HepG2 (cell line): ENCODE data around the gene ATG9A. TPM values are rescaled to one million over a fixed set of nuclear protein-coding genes. Genes with fewer than 3 reads are reported as not detected.

Source experiments
- ARNTL ChIP-seq: sonication (generic); formaldehyde crosslinking; IDR thresholded peaks from 2 replicates; pipeline ENCODE4 v1.4.0; 2020; ENCODE audit warnings: mild to moderate bottlenecking, missing genetic modification reagents
- GTF2F1 ChIP-seq: fragments of 150-350 bp; IDR thresholded peaks from 2 replicates; pipeline ENCODE4 v1.6.1; 2014; ENCODE audit warnings: low read length
- HMG20A ChIP-seq: IDR thresholded peaks from 2 replicates; pipeline ENCODE4 v1.6.1; 2016; ENCODE audit warnings: borderline replicate concordance
- MIER3 ChIP-seq: IDR thresholded peaks from 2 replicates; pipeline ENCODE4 v1.6.1; 2016; ENCODE audit warnings: missing compliant biosample characterization, borderline replicate concordance
- SNAI1 ChIP-seq: sonication (generic); formaldehyde crosslinking; IDR thresholded peaks from 2 replicates; pipeline ENCODE4 v1.5.0; 2020; ENCODE audit warnings: mild to moderate bottlenecking, missing genetic modification reagents, borderline replicate concordance
- ZNF468 ChIP-seq: sonication (generic); formaldehyde crosslinking; IDR thresholded peaks from 2 replicates; pipeline ENCODE4 v1.8.0; 2022; ENCODE audit warnings: mild to moderate bottlenecking, moderate library complexity, missing genetic modification reagents
- ZNF558 ChIP-seq: sonication (generic); formaldehyde crosslinking; IDR thresholded peaks from 2 replicates; pipeline ENCODE4 v1.9.0; 2022; ENCODE audit warnings: mild to moderate bottlenecking, missing genetic modification reagents, borderline replicate concordance
- ZNF563 ChIP-seq: sonication (generic); formaldehyde crosslinking; IDR thresholded peaks from 2 replicates; pipeline ENCODE4 v1.8.0; 2022; ENCODE audit warnings: mild to moderate bottlenecking, moderate library complexity, missing genetic modification reagents
- polyA plus RNA-seq, 8 experiments: library from polyadenylated mRNA; depleted of rRNA in 3 of 8; stranded (reverse) in 7 of 8; unstranded in 1 of 8; fragments of >200 nt; fragmentation: Illumina TruSeq in 4 of 8; extraction: Trizol in 4 of 8; gene quantifications; 2 replicates each; pipeline versions ENCODE4 v1.2.1 to v1.2.3, GENCODE V29; 2011 to 2016; ENCODE audit warnings: low read depth in 4 of 8, missing spikeins in 1 of 8, mixed read lengths in 1 of 8; ENCODE audit not compliant: insufficient read depth in 1 of 8
- total RNA-seq, 5 experiments: library from RNA; depleted of rRNA; stranded (reverse); fragments of >200 nt; fragmentation: Illumina TruSeq; extraction: Trizol; gene quantifications; 2 replicates each; pipeline ENCODE4 v1.2.3, GENCODE V29; 2016; ENCODE audit warnings: low read depth in 1 of 5
- TF ChIP-seq, protein P1 (sequence below): sonication (generic); formaldehyde crosslinking; IDR thresholded peaks from 2 replicates; pipeline ENCODE4 v1.4.0; 2020; ENCODE audit warnings: mild to moderate bottlenecking, missing genetic modification reagents, borderline replicate concordance
- TF ChIP-seq, protein P2 (sequence below): sonication (generic); formaldehyde crosslinking; IDR thresholded peaks from 2 replicates; pipeline ENCODE4 v1.5.1; 2020; ENCODE audit warnings: mild to moderate bottlenecking, missing genetic modification reagents, moderate library complexity
- TF ChIP-seq, protein P3 (sequence below): sonication (generic); formaldehyde crosslinking; IDR thresholded peaks from 2 replicates; pipeline ENCODE4 v1.5.0; 2020; ENCODE audit warnings: missing genetic modification reagents, mild to moderate bottlenecking, borderline replicate concordance
- TF ChIP-seq, protein P4 (sequence below): sonication (generic); formaldehyde crosslinking; IDR thresholded peaks from 2 replicates; pipeline ENCODE4 v1.8.1; 2023; ENCODE audit warnings: missing genetic modification reagents, inconsistent platforms, borderline replicate concordance
- TF ChIP-seq, protein P5 (sequence below): sonication (generic); formaldehyde crosslinking; IDR thresholded peaks from 2 replicates; pipeline ENCODE4 v1.5.0; 2020; ENCODE audit warnings: mild to moderate bottlenecking, missing genetic modification reagents
- TF ChIP-seq, protein P6 (sequence below): sonication (generic); formaldehyde crosslinking; IDR thresholded peaks from 2 replicates; pipeline ENCODE4 v1.4.0; 2020; ENCODE audit warnings: missing genetic modification reagents; ENCODE audit errors: not compliant biosample characterization

ATG9A gene
- total and polyA plus RNA-seq, 2 of the 13 experiments (the other 11 are each of a cell fraction or from before 2014, with no cell fraction given) = 35.0 to 131 TPM

DNA sequence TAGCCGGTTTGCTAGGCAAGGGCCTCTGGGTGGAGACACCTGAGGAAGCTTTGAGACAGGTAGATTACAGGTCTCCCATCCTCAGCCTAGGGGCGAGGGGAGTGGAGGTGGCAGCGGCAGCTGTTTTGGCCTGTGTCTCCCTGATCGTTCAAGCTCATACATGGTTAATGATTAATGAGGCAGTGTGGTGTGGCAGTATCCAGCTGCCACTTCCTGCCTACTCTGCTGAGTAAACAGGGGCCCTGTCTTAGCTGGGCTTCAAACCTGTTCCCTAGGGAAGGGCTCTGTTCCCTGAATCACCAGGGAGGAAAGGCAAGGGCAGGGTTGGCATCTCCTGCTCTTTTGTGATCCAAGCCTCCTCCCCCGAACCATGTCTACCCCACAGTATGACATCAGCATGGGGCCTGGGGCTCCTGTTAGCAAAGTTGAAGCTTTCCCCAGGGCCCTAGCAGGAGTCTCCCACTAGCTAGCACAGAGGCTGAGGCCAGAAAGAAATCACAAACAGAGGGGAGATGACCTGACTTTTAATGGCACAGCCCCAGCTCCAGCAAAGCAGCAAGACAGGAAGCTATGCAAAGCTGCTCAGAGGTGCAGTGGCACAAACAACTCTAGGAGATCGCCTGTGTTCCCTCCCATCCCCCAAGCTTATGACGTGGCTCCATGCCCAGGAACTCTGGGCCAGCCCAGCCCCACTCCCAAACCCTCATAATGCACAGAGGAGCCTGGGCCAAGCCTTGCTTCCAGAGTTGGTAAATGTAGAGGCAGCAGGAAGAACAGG is 20.0 kb upstream of the ATG9A start (continued):
- TF ChIP-seq, protein P1, sequence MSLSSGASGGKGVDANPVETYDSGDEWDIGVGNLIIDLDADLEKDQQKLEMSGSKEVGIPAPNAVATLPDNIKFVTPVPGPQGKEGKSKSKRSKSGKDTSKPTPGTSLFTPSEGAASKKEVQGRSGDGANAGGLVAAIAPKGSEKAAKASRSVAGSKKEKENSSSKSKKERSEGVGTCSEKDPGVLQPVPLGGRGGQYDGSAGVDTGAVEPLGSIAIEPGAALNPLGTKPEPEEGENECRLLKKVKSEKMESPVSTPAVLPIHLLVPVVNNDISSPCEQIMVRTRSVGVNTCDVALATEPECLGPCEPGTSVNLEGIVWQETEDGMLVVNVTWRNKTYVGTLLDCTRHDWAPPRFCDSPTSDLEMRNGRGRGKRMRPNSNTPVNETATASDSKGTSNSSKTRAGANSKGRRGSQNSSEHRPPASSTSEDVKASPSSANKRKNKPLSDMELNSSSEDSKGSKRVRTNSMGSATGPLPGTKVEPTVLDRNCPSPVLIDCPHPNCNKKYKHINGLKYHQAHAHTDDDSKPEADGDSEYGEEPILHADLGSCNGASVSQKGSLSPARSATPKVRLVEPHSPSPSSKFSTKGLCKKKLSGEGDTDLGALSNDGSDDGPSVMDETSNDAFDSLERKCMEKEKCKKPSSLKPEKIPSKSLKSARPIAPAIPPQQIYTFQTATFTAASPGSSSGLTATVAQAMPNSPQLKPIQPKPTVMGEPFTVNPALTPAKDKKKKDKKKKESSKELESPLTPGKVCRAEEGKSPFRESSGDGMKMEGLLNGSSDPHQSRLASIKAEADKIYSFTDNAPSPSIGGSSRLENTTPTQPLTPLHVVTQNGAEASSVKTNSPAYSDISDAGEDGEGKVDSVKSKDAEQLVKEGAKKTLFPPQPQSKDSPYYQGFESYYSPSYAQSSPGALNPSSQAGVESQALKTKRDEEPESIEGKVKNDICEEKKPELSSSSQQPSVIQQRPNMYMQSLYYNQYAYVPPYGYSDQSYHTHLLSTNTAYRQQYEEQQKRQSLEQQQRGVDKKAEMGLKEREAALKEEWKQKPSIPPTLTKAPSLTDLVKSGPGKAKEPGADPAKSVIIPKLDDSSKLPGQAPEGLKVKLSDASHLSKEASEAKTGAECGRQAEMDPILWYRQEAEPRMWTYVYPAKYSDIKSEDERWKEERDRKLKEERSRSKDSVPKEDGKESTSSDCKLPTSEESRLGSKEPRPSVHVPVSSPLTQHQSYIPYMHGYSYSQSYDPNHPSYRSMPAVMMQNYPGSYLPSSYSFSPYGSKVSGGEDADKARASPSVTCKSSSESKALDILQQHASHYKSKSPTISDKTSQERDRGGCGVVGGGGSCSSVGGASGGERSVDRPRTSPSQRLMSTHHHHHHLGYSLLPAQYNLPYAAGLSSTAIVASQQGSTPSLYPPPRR (CRISPR knock-in tag) = peak; percentile 75
- peak; percentile 84; the same call in 1 of the 2 replicates for TF ChIP-seq MIER3 (CRISPR knock-in tag)
- TF ChIP-seq, protein P2, sequence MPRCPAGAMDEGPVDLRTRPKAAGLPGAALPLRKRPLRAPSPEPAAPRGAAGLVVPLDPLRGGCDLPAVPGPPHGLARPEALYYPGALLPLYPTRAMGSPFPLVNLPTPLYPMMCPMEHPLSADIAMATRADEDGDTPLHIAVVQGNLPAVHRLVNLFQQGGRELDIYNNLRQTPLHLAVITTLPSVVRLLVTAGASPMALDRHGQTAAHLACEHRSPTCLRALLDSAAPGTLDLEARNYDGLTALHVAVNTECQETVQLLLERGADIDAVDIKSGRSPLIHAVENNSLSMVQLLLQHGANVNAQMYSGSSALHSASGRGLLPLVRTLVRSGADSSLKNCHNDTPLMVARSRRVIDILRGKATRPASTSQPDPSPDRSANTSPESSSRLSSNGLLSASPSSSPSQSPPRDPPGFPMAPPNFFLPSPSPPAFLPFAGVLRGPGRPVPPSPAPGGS (CRISPR knock-in tag) = no peak; the same call in none of the 2 replicates
- TF ChIP-seq SNAI1 = no peak
- 0 out of 2 replicates have a peak, but pooled peaks have one; percentile 50 for TF ChIP-seq ZNF468 (CRISPR knock-in tag)
- no peak for TF ChIP-seq GTF2F1
- TF ChIP-seq, protein P3, sequence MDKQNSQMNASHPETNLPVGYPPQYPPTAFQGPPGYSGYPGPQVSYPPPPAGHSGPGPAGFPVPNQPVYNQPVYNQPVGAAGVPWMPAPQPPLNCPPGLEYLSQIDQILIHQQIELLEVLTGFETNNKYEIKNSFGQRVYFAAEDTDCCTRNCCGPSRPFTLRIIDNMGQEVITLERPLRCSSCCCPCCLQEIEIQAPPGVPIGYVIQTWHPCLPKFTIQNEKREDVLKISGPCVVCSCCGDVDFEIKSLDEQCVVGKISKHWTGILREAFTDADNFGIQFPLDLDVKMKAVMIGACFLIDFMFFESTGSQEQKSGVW (CRISPR knock-in tag) = no peak
- TF ChIP-seq, protein P4, sequence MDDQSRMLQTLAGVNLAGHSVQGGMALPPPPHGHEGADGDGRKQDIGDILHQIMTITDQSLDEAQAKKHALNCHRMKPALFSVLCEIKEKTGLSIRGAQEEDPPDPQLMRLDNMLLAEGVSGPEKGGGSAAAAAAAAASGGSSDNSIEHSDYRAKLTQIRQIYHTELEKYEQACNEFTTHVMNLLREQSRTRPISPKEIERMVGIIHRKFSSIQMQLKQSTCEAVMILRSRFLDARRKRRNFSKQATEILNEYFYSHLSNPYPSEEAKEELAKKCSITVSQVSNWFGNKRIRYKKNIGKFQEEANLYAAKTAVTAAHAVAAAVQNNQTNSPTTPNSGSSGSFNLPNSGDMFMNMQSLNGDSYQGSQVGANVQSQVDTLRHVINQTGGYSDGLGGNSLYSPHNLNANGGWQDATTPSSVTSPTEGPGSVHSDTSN (CRISPR knock-in tag) = no peak
- no peak for TF ChIP-seq ZNF558 (CRISPR knock-in tag)
- no peak; the same call in 1 of the 2 replicates for TF ChIP-seq ZNF563
- TF ChIP-seq, protein P5, sequence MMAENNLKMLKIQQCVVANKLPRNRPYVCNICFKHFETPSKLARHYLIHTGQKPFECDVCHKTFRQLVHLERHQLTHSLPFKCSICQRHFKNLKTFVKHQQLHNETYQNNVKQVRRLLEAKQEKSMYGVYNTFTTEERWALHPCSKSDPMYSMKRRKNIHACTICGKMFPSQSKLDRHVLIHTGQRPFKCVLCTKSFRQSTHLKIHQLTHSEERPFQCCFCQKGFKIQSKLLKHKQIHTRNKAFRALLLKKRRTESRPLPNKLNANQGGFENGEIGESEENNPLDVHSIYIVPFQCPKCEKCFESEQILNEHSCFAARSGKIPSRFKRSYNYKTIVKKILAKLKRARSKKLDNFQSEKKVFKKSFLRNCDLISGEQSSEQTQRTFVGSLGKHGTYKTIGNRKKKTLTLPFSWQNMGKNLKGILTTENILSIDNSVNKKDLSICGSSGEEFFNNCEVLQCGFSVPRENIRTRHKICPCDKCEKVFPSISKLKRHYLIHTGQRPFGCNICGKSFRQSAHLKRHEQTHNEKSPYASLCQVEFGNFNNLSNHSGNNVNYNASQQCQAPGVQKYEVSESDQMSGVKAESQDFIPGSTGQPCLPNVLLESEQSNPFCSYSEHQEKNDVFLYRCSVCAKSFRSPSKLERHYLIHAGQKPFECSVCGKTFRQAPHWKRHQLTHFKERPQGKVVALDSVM (CRISPR knock-in tag) = no peak
- peak; percentile 43; the same call in 1 of the 2 replicates for TF ChIP-seq ARNTL (CRISPR knock-in tag)
- peak; percentile 38; the same call in 1 of the 2 replicates for TF ChIP-seq HMG20A (CRISPR knock-in tag)
- TF ChIP-seq, protein P6, sequence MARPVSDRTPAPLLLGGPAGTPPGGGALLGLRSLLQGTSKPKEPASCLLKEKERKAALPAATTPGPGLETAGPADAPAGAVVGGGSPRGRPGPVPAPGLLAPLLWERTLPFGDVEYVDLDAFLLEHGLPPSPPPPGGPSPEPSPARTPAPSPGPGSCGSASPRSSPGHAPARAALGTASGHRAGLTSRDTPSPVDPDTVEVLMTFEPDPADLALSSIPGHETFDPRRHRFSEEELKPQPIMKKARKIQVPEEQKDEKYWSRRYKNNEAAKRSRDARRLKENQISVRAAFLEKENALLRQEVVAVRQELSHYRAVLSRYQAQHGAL (CRISPR knock-in tag) = no peak
